GM19238 (cell line): ENCODE measurements around the gene CLEC1B.
"Not testable (repeated sequence)": the region's sequence is repeated elsewhere in the genome, so short reads cannot be mapped to it uniquely, and the experiment has no call there.

Source experiments
- DNase-seq: peaks from one replicate; pipeline ENCODE4 v3.0.0; 2011; ENCODE audit warnings: low spot score; ENCODE audit not compliant: insufficient read length

The CLEC1B gene

GRCh38 chr12:9999016-9999415 lies at the start of gene CLEC1B:
Gene CLEC1B (minus strand): TSS chr12:9999121. CDS start chr12:9999100, 21 bp downstream.
- DNase-seq, result no peak

DNA sequence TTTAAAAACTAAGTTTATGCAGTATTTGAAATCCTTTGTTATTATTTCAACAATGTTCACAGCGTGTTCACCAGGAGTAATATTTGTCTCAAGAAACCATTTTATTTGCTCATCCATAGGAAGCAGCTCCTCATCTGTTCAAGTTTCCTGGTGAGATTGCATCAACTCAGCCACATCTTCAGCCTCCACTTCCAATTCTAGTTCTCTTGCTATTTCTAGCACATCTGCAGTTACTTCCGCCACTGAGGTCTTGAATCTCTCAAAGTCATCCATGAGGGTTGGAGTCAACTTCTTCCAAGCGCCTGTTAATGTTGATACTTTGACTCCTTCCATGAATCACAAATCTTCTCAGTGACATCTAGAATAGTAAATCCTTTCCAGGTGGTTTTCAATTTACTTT lies 49.6 kb upstream of the CLEC1B start:
- no peak for DNase-seq

DNA sequence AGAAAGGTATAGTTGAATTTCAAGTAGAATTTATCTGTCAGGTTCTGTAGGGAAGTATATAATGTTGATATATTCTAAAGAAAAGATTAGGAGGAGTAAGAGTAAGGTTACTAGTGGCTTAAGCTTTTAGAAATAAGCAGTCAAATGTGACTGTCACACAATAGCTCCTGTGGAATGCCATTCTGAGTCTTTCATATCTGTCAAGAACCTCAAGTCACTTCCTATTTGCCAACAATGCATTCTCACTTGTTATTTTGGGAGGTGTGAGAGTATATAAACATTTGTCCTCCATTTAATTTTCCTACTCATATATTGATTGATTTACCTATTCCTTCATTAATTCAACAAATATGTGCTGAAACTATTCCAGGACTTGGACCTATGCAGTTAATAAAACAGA lies 43.2 kb upstream of the CLEC1B start:
- DNase-seq, result no peak

DNA sequence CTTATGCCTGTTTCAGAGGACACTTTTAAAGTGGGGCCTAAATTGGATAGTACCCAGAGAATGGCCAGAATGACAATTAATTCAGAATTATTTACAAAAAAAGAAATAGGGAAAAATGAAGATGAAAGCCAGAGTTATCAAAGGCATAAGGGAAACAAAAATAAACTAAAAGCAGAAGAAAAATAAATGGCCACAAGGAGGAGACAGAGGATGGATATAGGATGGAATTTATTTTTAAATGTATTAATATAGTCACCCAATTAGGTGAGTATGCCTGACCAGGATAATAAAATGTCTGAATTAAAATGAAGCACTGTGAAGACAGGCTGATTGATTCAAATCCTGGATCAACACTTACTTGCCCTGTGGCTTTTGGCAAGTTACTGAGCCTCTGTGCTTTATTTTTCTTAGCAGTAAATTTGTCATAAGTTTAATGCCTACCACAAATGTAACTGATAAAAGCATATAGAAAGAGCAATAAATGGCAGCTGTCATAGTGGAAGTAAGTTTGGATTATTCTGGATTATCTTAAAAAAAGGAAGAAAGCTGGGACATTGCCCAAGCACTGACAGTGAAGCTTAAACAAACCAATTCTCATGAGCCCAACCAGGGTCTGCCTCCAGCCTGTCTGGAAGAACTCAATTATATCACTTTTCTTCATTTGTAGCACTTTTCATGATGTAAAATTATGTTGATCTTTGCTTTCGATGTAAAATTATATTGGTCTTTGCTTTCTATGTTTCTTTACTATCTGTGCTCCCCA lies 35.0 kb upstream of the CLEC1B start:
- no peak for DNase-seq

GRCh38 chr12:10031771-10032175 lies 32.9 kb upstream of the CLEC1B start:
- no peak for DNase-seq

- DNase-seq, result no peak
Measured at GRCh38 chr12:10031321-10031720, 32.4 kb upstream of the CLEC1B start.

DNA sequence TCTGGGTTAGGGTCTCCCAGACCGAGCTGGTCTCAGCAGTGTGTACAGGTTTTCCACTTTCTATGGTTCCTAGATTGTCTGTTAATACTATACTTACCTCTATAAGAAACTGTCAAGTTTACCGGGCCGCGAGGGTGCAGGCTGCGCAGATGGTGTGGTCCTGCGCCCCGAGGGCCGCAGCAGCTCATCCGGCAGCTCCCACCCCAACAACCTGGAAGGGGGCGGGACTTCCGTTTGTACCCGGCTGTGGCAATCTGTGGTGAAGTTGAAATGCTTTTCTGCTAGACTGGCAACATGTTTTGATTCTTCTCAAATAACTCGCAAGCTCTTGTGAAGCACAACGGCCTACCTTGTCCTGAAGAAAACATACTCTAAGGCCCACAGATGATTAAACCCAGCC lies 31.5 kb upstream of the CLEC1B start, which contains the start of gene CLEC9A:
CLEC9A (plus strand) TSS at position 237 of the 400 bp plus-strand sequence. CDS start 22,006 bp downstream, outside the sequence.
- no peak for DNase-seq

DNA sequence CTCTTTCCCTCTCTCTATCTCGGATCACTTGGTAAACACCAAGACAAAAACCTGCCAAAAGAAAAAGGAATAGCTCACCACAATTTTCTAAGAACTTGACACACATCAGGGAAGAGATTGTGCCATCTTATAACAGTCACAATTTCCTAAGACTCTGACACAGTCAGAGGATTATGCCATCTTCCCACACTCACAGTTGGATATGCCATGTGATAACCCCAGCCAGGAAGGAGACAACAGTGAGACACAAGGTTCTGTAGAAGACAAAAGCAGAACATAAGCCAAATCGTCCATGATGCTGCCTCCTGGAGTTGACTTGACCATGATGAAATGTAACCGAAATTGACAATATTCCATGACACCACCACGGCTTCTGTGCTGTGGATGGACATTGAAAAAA lies 28.8 kb upstream of the CLEC1B start:
- no peak for DNase-seq

- DNase-seq, result no peak
Measured at GRCh38 chr12:10027311-10027710, 28.4 kb upstream of the CLEC1B start.

DNA sequence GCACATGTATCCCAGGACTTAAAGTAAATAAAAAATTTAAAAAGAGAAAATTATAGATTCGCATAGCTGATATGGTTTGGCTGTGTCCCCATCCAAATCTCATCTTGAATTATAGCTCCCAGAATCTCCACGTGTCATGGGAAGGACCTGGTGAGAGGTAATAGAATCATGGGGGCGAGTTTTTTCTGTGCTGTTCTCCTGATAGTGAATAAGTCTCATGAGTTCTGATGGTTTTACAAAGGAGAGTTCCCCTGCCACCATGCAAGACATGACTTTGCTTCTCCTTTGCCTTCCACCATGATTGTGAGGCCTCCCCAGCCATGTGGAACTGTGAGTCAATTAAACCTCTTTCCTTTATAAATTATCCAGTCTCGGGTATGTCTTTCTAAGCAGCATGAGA lies 27.7 kb upstream of the CLEC1B start:
- DNase-seq, result not testable (repeated sequence)

GRCh38 chr12:10025236-10025635 lies 26.3 kb upstream of the CLEC1B start:
- no peak for DNase-seq

DNA sequence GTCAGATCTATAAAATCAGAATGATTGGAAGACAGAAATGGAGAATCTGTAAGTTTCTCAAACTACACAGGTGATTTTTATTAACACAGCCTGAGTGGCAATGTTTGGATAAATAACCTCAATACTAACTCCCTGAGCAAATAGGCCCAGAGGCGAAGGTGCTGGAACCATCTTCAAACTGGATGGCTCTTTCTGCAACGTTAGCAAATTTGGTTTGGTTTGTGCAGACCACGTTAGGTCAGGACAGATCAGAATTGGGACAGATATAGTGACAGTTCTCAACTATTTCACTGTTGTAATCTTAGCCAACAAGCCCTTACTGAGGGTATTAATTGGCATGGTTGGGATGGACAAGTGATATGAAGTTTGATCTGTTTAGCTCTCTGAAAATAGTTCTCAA lies 22.4 kb upstream of the CLEC1B start:
- DNase-seq, result no peak

DNA sequence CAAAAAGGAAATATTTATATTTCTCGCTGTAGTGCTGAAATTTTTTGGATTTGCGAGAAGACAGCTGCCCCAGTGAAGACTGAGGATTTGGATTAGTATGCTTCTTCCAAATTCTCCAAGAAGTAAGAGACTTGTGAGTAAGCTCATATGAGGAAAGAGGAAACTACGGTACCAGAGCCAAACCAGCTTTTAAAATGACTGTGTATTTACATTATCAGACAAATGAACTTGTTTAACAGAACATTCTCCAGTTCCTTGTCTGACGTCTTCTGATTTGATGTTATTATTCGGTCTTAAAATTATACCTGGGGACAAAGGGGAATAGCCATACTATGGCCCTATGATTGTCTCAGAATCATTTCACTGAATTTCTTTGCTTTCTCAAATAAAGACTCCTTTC lies 19.5 kb upstream of the CLEC1B start:
- DNase-seq, result no peak

GRCh38 chr12:10016881-10017280 lies 18.0 kb upstream of the CLEC1B start:
- no peak for DNase-seq

GRCh38 chr12:10015450-10015849 lies 16.5 kb upstream of the CLEC1B start:
- no peak for DNase-seq

- DNase-seq, result no peak
Measured at GRCh38 chr12:10012630-10013330, 13.9 kb upstream of the CLEC1B start.

- no peak for DNase-seq
Measured at GRCh38 chr12:10001171-10001776, 2.4 kb upstream of the CLEC1B start.

DNA sequence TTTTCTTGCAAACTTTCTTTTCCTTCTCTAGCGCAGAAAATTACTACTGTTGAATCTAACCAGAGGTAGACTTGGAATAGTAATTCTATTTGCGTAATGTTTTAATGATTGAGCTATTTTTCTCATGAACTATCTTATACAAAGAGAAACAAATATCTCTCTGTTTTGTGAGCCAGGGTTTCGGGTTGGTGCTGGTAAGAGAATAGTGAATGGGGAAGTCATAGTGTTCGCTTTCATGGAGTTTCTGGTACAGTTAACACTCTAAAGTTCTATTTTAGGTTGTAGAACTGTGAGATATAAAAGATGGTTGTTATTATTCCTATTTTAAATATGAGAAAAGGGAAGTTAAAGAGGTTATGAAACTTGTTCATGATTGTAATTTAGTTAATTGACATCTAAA lies 6.6 kb downstream of the CLEC1B start:
- DNase-seq, result no peak

DNA sequence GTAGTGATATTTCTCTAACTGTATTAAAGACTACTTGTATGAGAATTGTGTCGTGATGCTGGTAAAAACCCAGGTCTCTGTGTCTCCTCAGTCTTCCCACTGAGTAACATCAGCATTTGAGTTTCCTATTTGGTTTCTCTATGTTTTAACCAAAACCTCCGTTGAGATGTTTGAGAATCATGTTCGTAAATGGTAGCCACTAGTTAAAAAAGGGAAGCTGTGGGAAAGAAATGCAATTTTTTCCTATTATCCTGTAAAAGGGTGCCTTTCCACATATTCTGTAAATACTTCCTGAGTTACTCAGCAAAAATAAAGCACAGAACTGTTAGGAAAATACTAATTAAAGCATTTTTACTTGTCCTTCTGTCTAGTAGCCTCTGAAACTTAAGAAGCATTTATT lies 7.0 kb downstream of the CLEC1B start:
- no peak for DNase-seq

GRCh38 chr12:9980126-9980525 lies 18.8 kb downstream of the CLEC1B start:
- DNase-seq, result no peak

DNA sequence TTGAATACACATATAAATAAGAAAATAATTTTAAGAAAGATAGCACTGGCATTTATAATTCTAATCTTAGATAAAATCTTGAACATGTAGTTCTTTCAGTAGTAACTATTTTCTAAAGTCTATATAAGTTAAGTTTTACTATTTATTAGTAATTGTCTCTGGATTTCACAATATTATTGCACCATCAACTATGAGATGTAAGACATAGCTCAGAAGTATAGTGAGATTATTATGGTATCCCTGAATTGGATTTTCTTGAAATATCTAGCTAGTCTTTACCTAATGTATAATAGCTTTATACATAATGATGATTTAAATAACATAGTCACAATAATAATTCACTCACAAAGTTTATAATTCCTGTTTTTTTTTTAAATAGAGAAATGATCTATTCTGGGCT lies 21.0 kb downstream of the CLEC1B start:
- DNase-seq, result no peak

GRCh38 chr12:9976626-9977025 lies 22.3 kb downstream of the CLEC1B start:
- DNase-seq, result not testable (repeated sequence)
